HepG2 (cell line): ENCODE data around the gene KRT34. TPM values are rescaled to one million over a fixed set of nuclear protein-coding genes. Genes with fewer than 3 reads are reported as not detected.

Experiments
- ATAC-seq: fragments of 200-7000 bp; cut with Tn5 transposase; 3 replicates; pipeline ENCODE4 v1.9.1; 2020; ENCODE audit warnings: mild to moderate bottlenecking, moderate library complexity
- BruUV-seq: library from RNA; stranded (reverse); fragments of 400-500 nt; replicated peaks from 2 replicates; lab custom pipeline; 2021; lab: Mats Ljungman, UMichigan
- CTCF ChIA-PET: fragments of 300-600 bp; formaldehyde crosslinking; extraction: SDS; loops from one replicate; lab custom pipeline; 2021; ENCODE audit warnings: low total read pairs, inconsistent platforms, low intra/inter-chr PET ratio; lab: Yijun Ruan, JAX
- POLR2A ChIA-PET: fragments of 350-600 bp; sonication (Branson Sonifier 250); formaldehyde crosslinking; loops from one replicate; lab custom pipeline; 2020; ENCODE audit warnings: antibody characterized with exemption, inconsistent platforms; lab: Yijun Ruan, JAX
- DNase-seq: peaks from one replicate; pipeline ENCODE4 v3.0.0-alpha.2; 2015; ENCODE audit warnings: low spot score
- FAIRE-seq: peaks from 3 replicates; lab custom pipeline; 2011; peaks lifted over from hg19 to GRCh38; lab: Jason Lieb, UNC
- H2AFZ ChIP-seq: one replicate; pipeline ENCODE4 v1.6.1; 2011; ENCODE audit warnings: low read length, inconsistent platforms
- H3K27ac ChIP-seq: fragments of 300-600 bp; 3 replicates; pipeline ENCODE4 v1.8.0; 2011; ENCODE audit warnings: mixed run types, mild to moderate bottlenecking, mixed read lengths, low read length, inconsistent platforms; ENCODE audit not compliant: insufficient read depth; ENCODE audit errors: extremely low read length
- H3K27me3 ChIP-seq, 2 experiments: fragments of 200-600 bp in 1 of 2; 2 replicates in 1 of 2; 3 replicates in 1 of 2; pipeline versions ENCODE4 v1.6.0 to v1.8.0; 2011; ENCODE audit warnings: low read length in 2 of 2, mild to moderate bottlenecking in 2 of 2, moderate library complexity in 2 of 2, inconsistent platforms in 1 of 2; ENCODE audit not compliant: insufficient read depth in 2 of 2, control insufficient read depth in 1 of 2
- H3K36me3 ChIP-seq, 2 experiments: fragments of 200-600 bp in 1 of 2; replicated peaks in 1 of 2; 2 replicates in 1 of 2; 3 replicates in 1 of 2; pipeline versions ENCODE4 v1.5.1 to v1.8.0; 2011; ENCODE audit warnings: low read length in 2 of 2, inconsistent platforms in 1 of 2; ENCODE audit not compliant: insufficient read depth in 2 of 2, control insufficient read depth in 1 of 2
- H3K4me1 ChIP-seq: 2 replicates; pipeline ENCODE4 v1.5.1; 2012; ENCODE audit warnings: low read length, inconsistent platforms; ENCODE audit not compliant: insufficient read depth
- H3K4me2 ChIP-seq: 2 replicates; pipeline ENCODE4 v1.6.0; 2011; ENCODE audit warnings: low read depth, low read length, inconsistent platforms
- H3K4me3 ChIP-seq, 3 experiments: fragments of 200-600 bp in 1 of 3; sonication (generic), shearing (Covaris generic) in 1 of 3; replicated peaks in 1 of 3; 2 replicates each; pipeline ENCODE4 v1.5.1; 2011 to 2016; ENCODE audit warnings: low read length in 3 of 3, inconsistent platforms in 2 of 3, low read depth in 2 of 3, mild to moderate bottlenecking in 2 of 3, control low read depth in 1 of 3, mixed read lengths in 1 of 3; ENCODE audit not compliant: insufficient read depth in 1 of 3
- H3K79me2 ChIP-seq: one replicate; pipeline ENCODE4 v1.6.1; 2011; ENCODE audit warnings: low read length, inconsistent platforms; ENCODE audit not compliant: insufficient read depth
- H3K9ac ChIP-seq: 2 replicates; pipeline ENCODE4 v1.6.0; 2011; ENCODE audit warnings: mild to moderate bottlenecking, low read depth, low read length, inconsistent platforms; ENCODE audit not compliant: insufficient read depth
- H3K9me3 ChIP-seq: 2 replicates; pipeline ENCODE4 v1.5.1; 2012; ENCODE audit warnings: mild to moderate bottlenecking, low read length
- H4K20me1 ChIP-seq: 2 replicates; pipeline ENCODE4 v1.6.0; 2011; ENCODE audit warnings: inconsistent platforms, mild to moderate bottlenecking, low read length, moderate library complexity; ENCODE audit not compliant: insufficient read depth
- ATF7-NPFF ChIP-seq: sonication (generic); formaldehyde crosslinking; IDR thresholded peaks from 2 replicates; pipeline ENCODE4 v1.8.1; 2023; ENCODE audit warnings: mild to moderate bottlenecking, low read depth, missing genetic modification reagents, moderate library complexity
- CREB1 ChIP-seq, 2 experiments: fragments of 450-650 bp in 1 of 2; IDR thresholded peaks; 2 replicates each; pipeline ENCODE4 v1.6.1; 2016 to 2017; ENCODE audit warnings: control low read depth in 1 of 2, mild to moderate bottlenecking in 1 of 2, missing compliant biosample characterization in 1 of 2, missing genetic modification characterization in 1 of 2
- ELF3 ChIP-seq: IDR thresholded peaks from 2 replicates; pipeline ENCODE4 v1.6.1; 2016; ENCODE audit warnings: missing genetic modification reagents, missing compliant biosample characterization
- EP300 ChIP-seq, 3 experiments: sonication (generic) in 1 of 3; formaldehyde crosslinking in 1 of 3; IDR thresholded peaks; 2 replicates each; pipeline versions ENCODE4 v1.5.1 to v1.6.1; 2011 to 2020; ENCODE audit warnings: low read depth in 2 of 3, low read length in 2 of 3, borderline replicate concordance in 1 of 3, improper control_type of control experiment in 1 of 3, mild to moderate bottlenecking in 1 of 3, missing genetic modification reagents in 1 of 3, moderate library complexity in 1 of 3
- GZF1 ChIP-seq: sonication (generic); formaldehyde crosslinking; IDR thresholded peaks from 2 replicates; pipeline ENCODE4 v1.5.1; 2020; ENCODE audit warnings: mild to moderate bottlenecking, missing genetic modification reagents
- HCFC1 ChIP-seq: fragments of 150-350 bp; IDR thresholded peaks from 2 replicates; pipeline ENCODE4 v1.6.1; 2014; ENCODE audit warnings: low read depth, low read length
- HNF4G ChIP-seq, 2 experiments: sonication (generic) in 1 of 2; formaldehyde crosslinking in 1 of 2; IDR thresholded peaks; 2 replicates each; pipeline versions ENCODE4 v1.4.0 to v1.6.1; 2011 to 2020; ENCODE audit warnings: borderline replicate concordance in 2 of 2, low read depth in 2 of 2, mild to moderate bottlenecking in 2 of 2, low read length in 1 of 2, missing genetic modification reagents in 1 of 2, moderate library complexity in 1 of 2
- KDM5A ChIP-seq: fragments of 200-600 bp; sonication (generic); IDR thresholded peaks from 2 replicates; pipeline ENCODE4 v1.7.0; 2018; ENCODE audit warnings: antibody characterized with exemption, mild to moderate bottlenecking, low read length, borderline replicate concordance
- MEIS2 ChIP-seq: sonication (generic); formaldehyde crosslinking; IDR thresholded peaks from 2 replicates; pipeline ENCODE4 v1.9.0; 2021; ENCODE audit warnings: mild to moderate bottlenecking, missing genetic modification reagents
- MTF2 ChIP-seq: sonication (generic); formaldehyde crosslinking; IDR thresholded peaks from 2 replicates; pipeline ENCODE4 v1.5.0; 2020; ENCODE audit warnings: missing genetic modification reagents, borderline replicate concordance
- SIN3A ChIP-seq: IDR thresholded peaks from 2 replicates; pipeline ENCODE4 v1.6.1; 2011; ENCODE audit warnings: low read depth, mild to moderate bottlenecking, control low read depth, low read length, borderline replicate concordance
- SMARCC2 ChIP-seq: fragments of 450-650 bp; IDR thresholded peaks from 2 replicates; pipeline ENCODE4 v1.6.1; 2017; ENCODE audit warnings: antibody characterized with exemption, mild to moderate bottlenecking
- U2AF1 ChIP-seq: fragments of 200-400 bp; formaldehyde crosslinking; optimal IDR thresholded peaks from 2 replicates; pipeline ENCODE3; 2017; ENCODE audit warnings: mild to moderate bottlenecking, low read depth, low read length
- ZBTB25 ChIP-seq: IDR thresholded peaks from 2 replicates; pipeline ENCODE4 v1.6.1; 2018; ENCODE audit warnings: missing genetic modification reagents
- ZBTB42 ChIP-seq: sonication (generic); formaldehyde crosslinking; IDR thresholded peaks from 2 replicates; pipeline ENCODE4 v1.5.0; 2020; ENCODE audit warnings: mild to moderate bottlenecking, missing genetic modification reagents
- ZBTB46 ChIP-seq: sonication (generic); formaldehyde crosslinking; IDR thresholded peaks from 2 replicates; pipeline ENCODE4 v1.4.0; 2020; ENCODE audit warnings: mild to moderate bottlenecking, missing genetic modification reagents, borderline replicate concordance
- ZNF136 ChIP-seq: sonication (generic); formaldehyde crosslinking; IDR thresholded peaks from 2 replicates; pipeline ENCODE4 v1.8.1; 2022; ENCODE audit warnings: low read depth, mild to moderate bottlenecking, moderate library complexity, missing genetic modification reagents
- ZNF33B ChIP-seq: sonication (generic); formaldehyde crosslinking; IDR thresholded peaks from 2 replicates; pipeline ENCODE4 v1.5.1; 2020; ENCODE audit warnings: mild to moderate bottlenecking, missing genetic modification reagents
- ZNF547 ChIP-seq: sonication (generic); formaldehyde crosslinking; IDR thresholded peaks from 2 replicates; pipeline ENCODE4 v1.5.1; 2020; ENCODE audit warnings: mild to moderate bottlenecking, missing genetic modification reagents
- ZNF598 ChIP-seq: sonication (generic); formaldehyde crosslinking; IDR thresholded peaks from 2 replicates; pipeline ENCODE4 v1.5.1; 2020; ENCODE audit warnings: mild to moderate bottlenecking, missing genetic modification reagents, borderline replicate concordance
- ZNF766 ChIP-seq: sonication (generic); formaldehyde crosslinking; IDR thresholded peaks from 2 replicates; pipeline ENCODE4 v1.5.0; 2020; ENCODE audit warnings: missing genetic modification reagents, borderline replicate concordance
- WGBS: methylation state at CpG from one replicate; pipeline ENCODE4 v1.1.6; 2017; ENCODE audit warnings: low lambda C conversion rate; 5-methylcytosine and 5-hydroxymethylcytosine counted together
- in situ Hi-C: cut with HindIII; loops from 2 replicates; pipeline ENCODE4 v1.10.0; 2017; ENCODE audit warnings: low pct_unique_long_range_greater_than_20kb; ENCODE audit not compliant: extremely low pct_ligation_motif_present
- intact Hi-C: fragments of 100-400 bp; cut with micrococcal nuclease; formaldehyde crosslinking; loops from one replicate; pipeline ENCODE4 v1.10.0; 2022; ENCODE audit not compliant: unreplicated experiment
- polyA plus RNA-seq, 8 experiments: library from polyadenylated mRNA; depleted of rRNA in 3 of 8; stranded (reverse) in 7 of 8; unstranded in 1 of 8; fragments of >200 nt; fragmentation: Illumina TruSeq in 4 of 8; extraction: Trizol in 4 of 8; gene quantifications; 2 replicates each; pipeline versions ENCODE4 v1.2.1 to v1.2.3, GENCODE V29; 2011 to 2016; ENCODE audit warnings: low read depth in 4 of 8, missing spikeins in 1 of 8, mixed read lengths in 1 of 8; ENCODE audit not compliant: insufficient read depth in 1 of 8
- total RNA-seq, 5 experiments: library from RNA; depleted of rRNA; stranded (reverse); fragments of >200 nt; fragmentation: Illumina TruSeq; extraction: Trizol; gene quantifications; 2 replicates each; pipeline ENCODE4 v1.2.3, GENCODE V29; 2016; ENCODE audit warnings: low read depth in 1 of 5

KRT34 gene
- total and polyA plus RNA-seq, 2 of the 13 experiments (the other 11 are each of a cell fraction or from before 2014, with no cell fraction given): not detected

- CTCF ChIA-PET: interaction anchor here (1.3 to 3.1 kb wide), 3 partner anchors 420 to 526 kb away, joined by 7 to 32 read pairs (median 7); no protein-coding TSS in a partner anchor
- TF ChIP-seq SMARCC2: no peak
- TF ChIP-seq U2AF1: no peak
- TF ChIP-seq ZNF598 (CRISPR knock-in tag): no peak; the same call in 1 of the 2 replicates
- no peak for TF ChIP-seq SIN3A
- no peak for TF ChIP-seq MTF2
- TF ChIP-seq KDM5A: no peak
- no peak for TF ChIP-seq ZBTB42
- no peak for TF ChIP-seq ZNF136
- no peak for TF ChIP-seq HCFC1
- peak; percentile 45; the same call in 1 of the 2 replicates for TF ChIP-seq ELF3 (CRISPR knock-in tag)
- TF ChIP-seq ZNF33B (CRISPR knock-in tag): no peak
- no peak for TF ChIP-seq ZNF766 (CRISPR knock-in tag)
- no peak for TF ChIP-seq MEIS2 (CRISPR knock-in tag)
- TF ChIP-seq ZBTB46 (CRISPR knock-in tag): no peak
- TF ChIP-seq ZNF547 (CRISPR knock-in tag): no peak
- TF ChIP-seq CREB1 (IDR thresholded peaks at IDR 0.05): no peak
- no peak for TF ChIP-seq CREB1 (CRISPR knock-in tag; IDR thresholded peaks at IDR 0.05)
- no peak for TF ChIP-seq ATF7-NPFF
- TF ChIP-seq ZBTB25: no peak
- no peak for TF ChIP-seq GZF1 (CRISPR knock-in tag)
- TF ChIP-seq EP300 (IDR thresholded peaks at IDR 0.05; ENCODE audit: low read depth in 2 of 2, low read length in 2 of 2): no peak
- no peak for TF ChIP-seq EP300 (CRISPR knock-in tag; IDR thresholded peaks at IDR 0.05; ENCODE audit: borderline replicate concordance)
- no peak for TF ChIP-seq HNF4G (IDR thresholded peaks at IDR 0.05; ENCODE audit: borderline replicate concordance, low read depth, low read length)
- no peak for TF ChIP-seq HNF4G (CRISPR knock-in tag; IDR thresholded peaks at IDR 0.05; ENCODE audit: borderline replicate concordance, low read depth)
Observed at GRCh38 chr17:41329279-41329948, 52.7 kb downstream of the KRT34 start.

More at GRCh38 chr17:41329279-41329948, 52.7 kb downstream of the KRT34 start:
- BruUV-seq: no TSS peak
- H3K4me2 ChIP-seq: no peak overlapping the region
- no peaks in the 10 kb centered on the region for H3K36me3 ChIP-seq
- no peak overlapping the region for H3K27ac ChIP-seq
- no peak overlapping the region for H3K9ac ChIP-seq
- no peak overlapping the region for H2AFZ ChIP-seq
- H3K4me1 ChIP-seq: no peaks in the 10 kb centered on the region
- ATAC-seq (peak; percentile 87), DNase-seq (peak; percentile 52), FAIRE-seq (peak; percentile 89)
- 29% methylated on average over 11 of the region's 13 CpGs for WGBS
- intact Hi-C loops: loop anchor here (1.0 kb wide), 3 partner anchors 420 to 526 kb away; no protein-coding TSS in a partner anchor
- H4K20me1 ChIP-seq: no peaks in the 10 kb centered on the region
- peaks cover 0 to 18% of the 10 kb centered on the region in 2 experiments; a peak in 2 of 5 replicates for H3K27me3 ChIP-seq
- POLR2A ChIA-PET: no interaction called here
- H3K9me3 ChIP-seq: no peaks in the 10 kb centered on the region
- no peak overlapping the region for H3K4me3 ChIP-seq
- H3K79me2 ChIP-seq: no peaks in the 10 kb centered on the region
- in situ Hi-C loops: no loop called here
